ENCODE measurements around the gene TMC2. TPM values are rescaled to one million over a fixed set of nuclear protein-coding genes. Genes with fewer than 3 reads are reported as not detected.
"Not testable (repeated sequence)": the region's sequence is repeated elsewhere in the genome, so short reads cannot be mapped to it uniquely, and the experiment has no call there.

TMC2 gene
- total RNA-seq, result not detected in 2 replicates

- H3K36me3 ChIP-seq (ENCODE audit: control insufficient read depth, insufficient read depth, low read length), result no peaks in the 10 kb centered on the region
- H3K4me3 ChIP-seq (ENCODE audit: low read depth, low read length), result no peak within 1 kb of the TSS
- TF ChIP-seq CTCF (IDR thresholded peaks at IDR 0.05; ENCODE audit: insufficient read depth, low read length, severe bottlenecking), result no peak
- no peak for FAIRE-seq
- peaks cover 7% of the 10 kb centered on the region for H3K27me3 ChIP-seq (ENCODE audit: control insufficient read depth, insufficient read depth, low read length)
- DNase-seq (ENCODE audit: low read depth), result no peak
These were observed at the start of gene TMC2 for GRCh38 chr20:2536560-2536986. Gene TMC2 (plus strand): TSS chr20:2536573. CDS start chr20:2536622, 49 bp downstream.

- not testable (repeated sequence) for FAIRE-seq; H3K4me3 ChIP-seq (ENCODE audit: low read depth, low read length); H3K27me3 ChIP-seq (ENCODE audit: control insufficient read depth, insufficient read depth, low read length); DNase-seq (ENCODE audit: low read depth); H3K36me3 ChIP-seq (ENCODE audit: control insufficient read depth, insufficient read depth, low read length)
These were observed 33.5 kb upstream of the TMC2 start for GRCh38 chr20:2502808-2503384.

GRCh38 chr20:2504803-2505202 is 31.6 kb upstream of the TMC2 start:
- H3K27me3 ChIP-seq (ENCODE audit: control insufficient read depth, insufficient read depth, low read length); H3K36me3 ChIP-seq (ENCODE audit: control insufficient read depth, insufficient read depth, low read length); H3K4me3 ChIP-seq (ENCODE audit: low read depth, low read length); DNase-seq (ENCODE audit: low read depth); FAIRE-seq: not testable (repeated sequence)

GRCh38 chr20:2506426-2506825 is 29.9 kb upstream of the TMC2 start:
- H3K27me3 ChIP-seq (ENCODE audit: control insufficient read depth, insufficient read depth, low read length); H3K36me3 ChIP-seq (ENCODE audit: control insufficient read depth, insufficient read depth, low read length); H3K4me3 ChIP-seq (ENCODE audit: low read depth, low read length); FAIRE-seq; DNase-seq (ENCODE audit: low read depth): not testable (repeated sequence)

GRCh38 chr20:2507464-2507863 is 28.9 kb upstream of the TMC2 start:
- no peaks in the 10 kb centered on the region for H3K36me3 ChIP-seq (ENCODE audit: control insufficient read depth, insufficient read depth, low read length)
- FAIRE-seq (no peak), DNase-seq (ENCODE audit: low read depth) (no peak)
- H3K27me3 ChIP-seq (ENCODE audit: control insufficient read depth, insufficient read depth, low read length), result no peaks in the 10 kb centered on the region
- H3K4me3 ChIP-seq (ENCODE audit: low read depth, low read length), result no peak overlapping the region
- no peak for TF ChIP-seq CTCF (IDR thresholded peaks at IDR 0.05; ENCODE audit: insufficient read depth, low read length, severe bottlenecking)

- FAIRE-seq (no peak), DNase-seq (ENCODE audit: low read depth) (peak; percentile 39)
- no peak for TF ChIP-seq CTCF (IDR thresholded peaks at IDR 0.05; ENCODE audit: insufficient read depth, low read length, severe bottlenecking)
- Histone ChIP-seq H3K4me3 (ENCODE audit: low read depth, low read length) (peak overlapping the region; percentile 80), H3K36me3 (ENCODE audit: control insufficient read depth, insufficient read depth, low read length) (no peaks in the 10 kb centered on the region), H3K27me3 (ENCODE audit: control insufficient read depth, insufficient read depth, low read length) (no peaks in the 10 kb centered on the region)
These were observed 28.3 kb upstream of the TMC2 start for GRCh38 chr20:2507875-2508630.

GRCh38 chr20:2508631-2509467 is 27.5 kb upstream of the TMC2 start, which contains the start of gene ZNF343:
Gene ZNF343 (minus strand): TSS chr20:2508915. CDS start chr20:2493895, 15,020 bp downstream.
- peak; percentile 77 for DNase-seq (ENCODE audit: low read depth)
- H3K4me3 ChIP-seq (ENCODE audit: low read depth, low read length), result peak within 1 kb of the TSS; percentile 80
- H3K27me3 ChIP-seq (ENCODE audit: control insufficient read depth, insufficient read depth, low read length), result no peaks in the 10 kb centered on the region
- FAIRE-seq, result no peak
- TF ChIP-seq CTCF (IDR thresholded peaks at IDR 0.05; ENCODE audit: insufficient read depth, low read length, severe bottlenecking), result no peak
- no peaks in the 10 kb centered on the region for H3K36me3 ChIP-seq (ENCODE audit: control insufficient read depth, insufficient read depth, low read length)

Data from bronchial epithelial cell (primary cell).